ENCODE measurements around the gene CHRM5.
A peak's percentile ranks its signal among the peaks of the same experiment; 100 is the strongest.

The CHRM5 gene

GRCh38 chr15:34106423-34106822, 138.1 kb downstream of the CHRM5 start:
- DNase-seq: no peak

GRCh38 chr15:34107315-34107714, 139.0 kb downstream of the CHRM5 start:
- no peak for DNase-seq

DNA sequence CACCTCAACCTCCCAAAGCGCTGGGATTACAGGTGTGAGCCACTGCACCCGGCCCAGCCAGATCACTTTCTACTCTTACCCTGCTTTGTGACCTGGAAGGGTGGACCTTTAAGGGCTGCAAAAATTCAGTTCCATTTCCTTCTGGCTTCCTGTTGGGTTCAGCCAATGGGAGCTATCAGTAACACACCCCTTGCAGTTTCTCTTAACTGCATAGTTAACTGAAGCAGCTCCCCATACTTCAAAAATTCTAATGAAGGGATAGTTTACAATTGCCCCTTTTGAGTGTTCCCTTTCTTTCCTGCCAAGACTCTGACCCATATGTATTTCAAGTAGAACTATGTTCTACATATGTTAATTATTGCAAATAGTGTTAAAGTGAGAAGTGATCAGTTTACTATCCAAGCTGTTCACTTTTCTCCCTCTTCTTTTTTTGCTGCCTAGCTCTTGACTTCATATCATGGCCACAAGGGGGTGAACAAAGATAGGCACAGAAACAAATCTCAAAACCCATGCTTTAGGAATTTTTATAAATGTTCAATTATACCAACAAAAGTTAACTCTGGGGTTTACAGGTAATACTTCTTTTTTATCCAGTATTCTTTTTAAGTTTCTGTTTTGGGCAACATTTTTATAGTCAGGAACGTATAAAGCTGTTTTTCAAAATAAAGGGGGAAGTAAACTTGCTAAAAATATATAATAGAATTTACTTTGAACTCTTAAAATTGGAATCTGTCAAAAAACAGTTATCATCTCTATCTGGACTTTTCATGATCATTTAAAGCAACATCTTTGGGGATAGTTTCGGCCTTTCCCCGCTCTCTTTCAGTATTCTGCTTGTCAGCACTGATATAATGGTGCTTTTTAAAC, 141.7 kb downstream of the CHRM5 start:
- peak; percentile 14 for DNase-seq

- DNase-seq: no peak
Measured at GRCh38 chr15:34111488-34111887, 143.2 kb downstream of the CHRM5 start.

DNA sequence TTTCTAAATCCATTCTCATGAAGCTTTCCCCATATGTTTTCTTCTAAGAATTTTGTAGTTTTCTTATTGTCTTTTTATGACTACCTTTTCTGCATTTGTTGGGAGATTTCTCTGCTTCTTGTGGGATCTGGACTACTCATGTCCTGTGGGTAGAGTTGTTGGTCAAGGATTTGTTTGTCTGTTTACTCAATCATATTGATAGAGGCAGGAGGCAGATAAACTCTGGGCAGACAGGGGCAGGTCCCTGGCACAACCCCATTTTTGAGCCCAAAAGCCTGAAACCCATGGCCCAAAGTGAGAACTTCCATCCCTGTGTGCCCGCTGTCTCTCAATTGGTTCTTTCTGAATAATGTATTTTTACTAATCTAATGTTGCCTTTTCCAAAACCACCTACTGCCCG, 145.9 kb downstream of the CHRM5 start:
- DNase-seq: no peak

DNA sequence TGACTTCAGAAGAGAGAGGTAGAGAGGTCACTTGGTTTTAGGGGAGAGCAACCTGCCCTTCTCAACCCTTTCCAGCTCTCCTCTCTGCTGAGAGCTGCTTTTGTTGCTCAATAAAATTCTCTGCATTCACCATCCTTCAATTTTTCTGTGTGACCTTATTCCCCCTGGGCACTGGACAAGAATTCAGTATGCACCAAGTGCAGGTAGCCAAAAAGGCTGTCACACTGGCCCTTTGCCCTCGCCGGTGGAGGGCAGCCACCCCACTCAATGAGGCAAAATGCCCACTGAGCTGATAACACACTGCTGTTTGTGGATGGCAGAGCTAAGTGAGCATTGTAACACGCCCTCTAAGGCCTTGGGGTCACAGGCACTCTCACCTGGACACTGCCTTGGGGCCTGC, 146.4 kb downstream of the CHRM5 start:
- no peak for DNase-seq

GRCh38 chr15:34116620-34117019, 148.3 kb downstream of the CHRM5 start:
- no peak for DNase-seq

Measured in SHP77 treated with DMSO at 0.1 percent for 48 hours (cell line).